Measurements from ENCODE around the gene FARS2. TPM values are rescaled to one million over a fixed set of nuclear protein-coding genes. Genes with fewer than 3 reads are reported as not detected.
"Not testable (repeated sequence)": the region's sequence is repeated elsewhere in the genome, so short reads cannot be mapped to it uniquely, and the experiment has no call there.

Gene FARS2
- total and polyA plus RNA-seq, 2 experiments from 2014 or later: 9.9 to 15.4 TPM

DNA sequence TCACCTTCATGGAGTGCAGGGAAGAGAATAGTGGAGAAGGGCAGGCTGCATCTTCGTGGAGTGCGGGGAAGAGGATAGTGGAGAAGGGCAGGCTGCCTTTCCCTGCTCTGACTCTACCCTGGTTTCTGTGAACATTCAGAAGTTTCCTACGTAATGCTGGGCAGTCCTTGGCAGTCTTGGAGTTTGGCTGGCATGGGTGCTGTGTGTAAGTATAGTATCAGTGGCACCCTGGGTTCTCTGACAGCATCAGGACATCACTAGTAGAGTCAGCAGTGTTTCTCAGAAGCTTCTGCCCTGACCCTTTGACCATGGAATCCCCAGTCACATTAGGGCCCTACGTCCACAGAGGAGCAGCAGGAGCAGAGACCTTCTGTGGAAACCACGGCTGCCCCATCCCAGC is 392.5 kb downstream of the FARS2 start:
- Histone ChIP-seq H2AFZ (no peak overlapping the region), H3K4me1 (ENCODE audit: insufficient read depth) (no peaks in the 10 kb centered on the region), H3K27me3 (no peaks in the 10 kb centered on the region), H3K79me2 (no peaks in the 10 kb centered on the region), H4K20me1 (ENCODE audit: insufficient read depth, poor library complexity, severe bottlenecking) (no peaks in the 10 kb centered on the region), H3K27ac (no peak overlapping the region), H3K4me2 (no peak overlapping the region), H3K9me3 (ENCODE audit: low read depth) (no peaks in the 10 kb centered on the region), H3K36me3 (replicated peaks; ENCODE audit: insufficient read depth, low read depth) (no peaks in the 10 kb centered on the region), H3K4me3 (no peak overlapping the region), H3K9me2 (replicated peaks; ENCODE audit: insufficient read depth) (no peaks in the 10 kb centered on the region)
- TF ChIP-seq EZH2 (IDR thresholded peaks at IDR 0.05; ENCODE audit: borderline replicate concordance) (no peak), EZH2phosphoT487 (IDR thresholded peaks at IDR 0.05; ENCODE audit: low read depth, severe bottlenecking, unreplicated experiment) (no peak)
- TF ChIP-seq, protein P1, sequence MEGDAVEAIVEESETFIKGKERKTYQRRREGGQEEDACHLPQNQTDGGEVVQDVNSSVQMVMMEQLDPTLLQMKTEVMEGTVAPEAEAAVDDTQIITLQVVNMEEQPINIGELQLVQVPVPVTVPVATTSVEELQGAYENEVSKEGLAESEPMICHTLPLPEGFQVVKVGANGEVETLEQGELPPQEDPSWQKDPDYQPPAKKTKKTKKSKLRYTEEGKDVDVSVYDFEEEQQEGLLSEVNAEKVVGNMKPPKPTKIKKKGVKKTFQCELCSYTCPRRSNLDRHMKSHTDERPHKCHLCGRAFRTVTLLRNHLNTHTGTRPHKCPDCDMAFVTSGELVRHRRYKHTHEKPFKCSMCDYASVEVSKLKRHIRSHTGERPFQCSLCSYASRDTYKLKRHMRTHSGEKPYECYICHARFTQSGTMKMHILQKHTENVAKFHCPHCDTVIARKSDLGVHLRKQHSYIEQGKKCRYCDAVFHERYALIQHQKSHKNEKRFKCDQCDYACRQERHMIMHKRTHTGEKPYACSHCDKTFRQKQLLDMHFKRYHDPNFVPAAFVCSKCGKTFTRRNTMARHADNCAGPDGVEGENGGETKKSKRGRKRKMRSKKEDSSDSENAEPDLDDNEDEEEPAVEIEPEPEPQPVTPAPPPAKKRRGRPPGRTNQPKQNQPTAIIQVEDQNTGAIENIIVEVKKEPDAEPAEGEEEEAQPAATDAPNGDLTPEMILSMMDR (IDR thresholded peaks at IDR 0.05; ENCODE audit: poor library complexity): no peak
- 94% methylated on average over 5 of the region's 5 CpGs for WGBS (ENCODE audit: low lambda C conversion rate, missing lambda C conversion rate)
- DNase-seq (ENCODE audit: low spot score): no peak

DNA sequence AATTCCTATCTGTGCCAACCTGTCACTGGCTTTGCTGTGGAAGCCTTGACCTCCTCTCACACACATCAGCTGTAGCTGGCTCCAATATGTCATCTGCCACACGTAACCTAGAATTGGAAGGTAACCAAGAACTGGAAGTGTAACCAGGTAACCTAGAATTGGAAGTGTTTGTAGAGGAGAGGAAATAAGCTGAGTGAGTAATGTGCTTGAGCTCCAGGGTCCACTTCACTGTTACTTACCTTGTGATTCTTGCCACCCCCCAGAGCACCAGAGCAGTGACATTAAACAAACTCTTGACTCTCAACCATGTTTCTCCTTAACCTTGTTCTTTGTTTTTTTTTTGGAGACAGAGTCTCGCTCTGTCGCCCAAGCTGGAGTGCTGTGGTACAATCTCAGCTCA is 394.9 kb downstream of the FARS2 start:
- Histone ChIP-seq H2AFZ (no peak overlapping the region), H3K4me2 (no peak overlapping the region), H3K9me2 (replicated peaks; ENCODE audit: insufficient read depth) (no peaks in the 10 kb centered on the region), H3K36me3 (replicated peaks; ENCODE audit: insufficient read depth, low read depth) (no peaks in the 10 kb centered on the region), H3K79me2 (no peaks in the 10 kb centered on the region), H3K27ac (no peak overlapping the region), H3K4me1 (ENCODE audit: insufficient read depth) (no peaks in the 10 kb centered on the region), H3K4me3 (no peak overlapping the region), H4K20me1 (ENCODE audit: insufficient read depth, poor library complexity, severe bottlenecking) (no peaks in the 10 kb centered on the region), H3K9me3 (ENCODE audit: low read depth) (no peaks in the 10 kb centered on the region), H3K27me3 (no peaks in the 10 kb centered on the region)
- DNase-seq (ENCODE audit: low spot score): no peak
- no peak for TF ChIP-seq EZH2 (IDR thresholded peaks at IDR 0.05; ENCODE audit: borderline replicate concordance)
- TF ChIP-seq EZH2phosphoT487 (IDR thresholded peaks at IDR 0.05; ENCODE audit: low read depth, severe bottlenecking, unreplicated experiment): no peak
- TF ChIP-seq, protein P1 (IDR thresholded peaks at IDR 0.05; ENCODE audit: poor library complexity): no peak
- WGBS (ENCODE audit: low lambda C conversion rate, missing lambda C conversion rate): 94% methylated on average over 3 of the region's 3 CpGs

GRCh38 chr6:5656695-5657094 is 395.4 kb downstream of the FARS2 start:
- H3K36me3 ChIP-seq (replicated peaks; ENCODE audit: insufficient read depth, low read depth); H3K4me2 ChIP-seq; H3K27me3 ChIP-seq; H2AFZ ChIP-seq; H3K27ac ChIP-seq; DNase-seq (ENCODE audit: low spot score); H3K9me3 ChIP-seq (ENCODE audit: low read depth); H3K4me3 ChIP-seq; H3K79me2 ChIP-seq; H3K9me2 ChIP-seq (replicated peaks; ENCODE audit: insufficient read depth); H4K20me1 ChIP-seq (ENCODE audit: insufficient read depth, poor library complexity, severe bottlenecking); H3K4me1 ChIP-seq (ENCODE audit: insufficient read depth): not testable (repeated sequence)
- WGBS (ENCODE audit: low lambda C conversion rate, missing lambda C conversion rate): 98% methylated on average over 6 of the region's 6 CpGs

- no peak for DNase-seq (ENCODE audit: low spot score)
- Histone ChIP-seq H3K4me1 (ENCODE audit: insufficient read depth) (no peaks in the 10 kb centered on the region), H3K4me2 (no peak overlapping the region), H3K36me3 (replicated peaks; ENCODE audit: insufficient read depth, low read depth) (no peaks in the 10 kb centered on the region), H3K27ac (no peak overlapping the region), H3K9me2 (replicated peaks; ENCODE audit: insufficient read depth) (no peaks in the 10 kb centered on the region), H3K9me3 (ENCODE audit: low read depth) (no peaks in the 10 kb centered on the region), H2AFZ (no peak overlapping the region), H3K4me3 (no peak overlapping the region), H4K20me1 (ENCODE audit: insufficient read depth, poor library complexity, severe bottlenecking) (no peaks in the 10 kb centered on the region), H3K27me3 (no peaks in the 10 kb centered on the region), H3K79me2 (no peaks in the 10 kb centered on the region)
- TF ChIP-seq, protein P1 (IDR thresholded peaks at IDR 0.05; ENCODE audit: poor library complexity): no peak
- no peak for TF ChIP-seq EZH2 (IDR thresholded peaks at IDR 0.05; ENCODE audit: borderline replicate concordance)
- TF ChIP-seq EZH2phosphoT487 (IDR thresholded peaks at IDR 0.05; ENCODE audit: low read depth, severe bottlenecking, unreplicated experiment): no peak
- 91% methylated on average over 9 of the region's 9 CpGs for WGBS (ENCODE audit: low lambda C conversion rate, missing lambda C conversion rate)
Observed at GRCh38 chr6:5657684-5658430, 396.5 kb downstream of the FARS2 start.

Measured in hepatocyte (in vitro differentiated cells).